ENCODE data around the gene LRRN4CL.

The LRRN4CL gene

GRCh38 chr11:62726915-62727164 is 37.5 kb upstream of the LRRN4CL start:
- no peak for TF ChIP-seq CTCF (IDR thresholded peaks at IDR 0.05; ENCODE audit: low read depth, low read length, missing control alignments)
- H3K4me3 ChIP-seq (ENCODE audit: low read depth, low read length): peak overlapping the region; percentile 86
- no peak for DNase-seq (ENCODE audit: low read depth)

- no peak for TF ChIP-seq CTCF (IDR thresholded peaks at IDR 0.05; ENCODE audit: low read depth, low read length, missing control alignments)
- H3K4me3 ChIP-seq (ENCODE audit: low read depth, low read length): peak overlapping the region; percentile 86
- no peak for DNase-seq (ENCODE audit: low read depth)
Observed at GRCh38 chr11:62726156-62726914, 37.0 kb upstream of the LRRN4CL start.

GRCh38 chr11:62725646-62726045 is 36.3 kb upstream of the LRRN4CL start:
- no peak for DNase-seq (ENCODE audit: low read depth)
- no peak for TF ChIP-seq CTCF (IDR thresholded peaks at IDR 0.05; ENCODE audit: low read depth, low read length, missing control alignments)
- H3K4me3 ChIP-seq (ENCODE audit: low read depth, low read length): peak overlapping the region; percentile 86

GRCh38 chr11:62724171-62724570 is 34.8 kb upstream of the LRRN4CL start:
- H3K4me3 ChIP-seq (ENCODE audit: low read depth, low read length): peak overlapping the region; percentile 22; the same call in 1 of the 2 replicates
- DNase-seq (ENCODE audit: low read depth): no peak
- no peak for TF ChIP-seq CTCF (IDR thresholded peaks at IDR 0.05; ENCODE audit: low read depth, low read length, missing control alignments)

GRCh38 chr11:62721994-62722393 is 32.7 kb upstream of the LRRN4CL start:
- H3K4me3 ChIP-seq (ENCODE audit: low read depth, low read length): no peak overlapping the region
- DNase-seq (ENCODE audit: low read depth): no peak
- no peak for TF ChIP-seq CTCF (IDR thresholded peaks at IDR 0.05; ENCODE audit: low read depth, low read length, missing control alignments)

GRCh38 chr11:62719302-62719978 is 30.1 kb upstream of the LRRN4CL start:
- TF ChIP-seq CTCF (IDR thresholded peaks at IDR 0.05; ENCODE audit: low read depth, low read length, missing control alignments): no peak
- DNase-seq (ENCODE audit: low read depth): no peak
- H3K4me3 ChIP-seq (ENCODE audit: low read depth, low read length): no peak overlapping the region

- no peak for DNase-seq (ENCODE audit: low read depth)
- H3K4me3 ChIP-seq (ENCODE audit: low read depth, low read length): no peak overlapping the region
- no peak for TF ChIP-seq CTCF (IDR thresholded peaks at IDR 0.05; ENCODE audit: low read depth, low read length, missing control alignments)
Observed at GRCh38 chr11:62716816-62717215, 27.5 kb upstream of the LRRN4CL start.
